Neutrophil (primary cell): ENCODE measurements around the gene CTBP1.
"Not testable (repeated sequence)": the region's sequence is repeated elsewhere in the genome, so short reads cannot be mapped to it uniquely, and the experiment has no call there.

Source experiments
- H3K27ac ChIP-seq: fragments of 200-600 bp; sonication (generic); 2 replicates; pipeline ENCODE4 v1.5.1; 2016; ENCODE audit warnings: mild to moderate bottlenecking, moderate library complexity
- H3K27me3 ChIP-seq: fragments of 200-600 bp; sonication (generic); 2 replicates; pipeline ENCODE4 v1.6.0; 2016; ENCODE audit warnings: mild to moderate bottlenecking
- H3K36me3 ChIP-seq: fragments of 200-600 bp; sonication (generic); 2 replicates; pipeline ENCODE4 v1.5.1; 2017
- H3K4me1 ChIP-seq, 2 experiments: fragments of 200-600 bp in 1 of 2; sonication (generic) in 1 of 2; 1 replicate in 1 of 2; 2 replicates in 1 of 2; pipeline versions ENCODE4 v1.5.1 to v1.6.1; 2013 to 2016; ENCODE audit warnings: low read depth in 1 of 2, low read length in 1 of 2, mild to moderate bottlenecking in 1 of 2, moderate library complexity in 1 of 2; ENCODE audit not compliant: control insufficient read depth in 1 of 2, insufficient read depth in 1 of 2
- H3K4me3 ChIP-seq, 2 experiments: fragments of 200-600 bp in 1 of 2; sonication (generic) in 1 of 2; 1 replicate in 1 of 2; 2 replicates in 1 of 2; pipeline ENCODE4 v1.5.1; 2013 to 2016; ENCODE audit warnings: low read depth in 1 of 2, low read length in 1 of 2, mild to moderate bottlenecking in 1 of 2, moderate library complexity in 1 of 2
- H3K9me3 ChIP-seq: fragments of 200-600 bp; sonication (generic); 2 replicates; pipeline ENCODE4 v1.5.1; 2016
- CTCF ChIP-seq: fragments of 200-600 bp; sonication (generic); IDR thresholded peaks from 2 replicates; pipeline ENCODE4 v1.5.1; 2016; ENCODE audit warnings: antibody characterized with exemption

The CTBP1 gene

GRCh38 chr4:1240721-1241465 is 8.0 kb downstream of the CTBP1 start:
- Histone ChIP-seq H3K36me3 (peaks cover 55% of the 10 kb centered on the region), H3K4me3 (no peak overlapping the region), H3K27me3 (no peaks in the 10 kb centered on the region), H3K4me1 (peaks cover 2 to 8% of the 10 kb centered on the region in 2 experiments), H3K9me3 (no peaks in the 10 kb centered on the region), H3K27ac (no peak overlapping the region)
- TF ChIP-seq CTCF, result no peak

- H3K27me3 ChIP-seq, result no peaks in the 10 kb centered on the region
- no peaks in the 10 kb centered on the region for H3K9me3 ChIP-seq
- H3K4me3 ChIP-seq, result no peak overlapping the region
- peaks cover 64% of the 10 kb centered on the region for H3K36me3 ChIP-seq
- no peak overlapping the region for H3K27ac ChIP-seq
- TF ChIP-seq CTCF, result no peak
- H3K4me1 ChIP-seq, result no peaks in the 10 kb centered on the region
Observed at GRCh38 chr4:1239950-1240307, 9.0 kb downstream of the CTBP1 start.

GRCh38 chr4:1239141-1239949 is 9.6 kb downstream of the CTBP1 start:
- H3K4me3 ChIP-seq, result no peak overlapping the region
- no peaks in the 10 kb centered on the region for H3K9me3 ChIP-seq
- no peaks in the 10 kb centered on the region for H3K4me1 ChIP-seq
- H3K27ac ChIP-seq, result no peak overlapping the region
- peaks cover 70% of the 10 kb centered on the region for H3K36me3 ChIP-seq
- H3K27me3 ChIP-seq, result no peaks in the 10 kb centered on the region
- TF ChIP-seq CTCF, result no peak

- no peak for TF ChIP-seq CTCF
- H3K4me1 ChIP-seq, result no peaks in the 10 kb centered on the region
- H3K27me3 ChIP-seq, result no peaks in the 10 kb centered on the region
- H3K4me3 ChIP-seq, result no peak overlapping the region
- H3K36me3 ChIP-seq, result peaks cover 77% of the 10 kb centered on the region
- no peaks in the 10 kb centered on the region for H3K9me3 ChIP-seq
- no peak overlapping the region for H3K27ac ChIP-seq
Observed at GRCh38 chr4:1238676-1239000, 10.3 kb downstream of the CTBP1 start.

GRCh38 chr4:1237981-1238675 is 10.8 kb downstream of the CTBP1 start:
- no peak overlapping the region for H3K4me3 ChIP-seq
- no peak for TF ChIP-seq CTCF
- H3K9me3 ChIP-seq, result no peaks in the 10 kb centered on the region
- H3K36me3 ChIP-seq, result peaks cover 82% of the 10 kb centered on the region
- no peaks in the 10 kb centered on the region for H3K4me1 ChIP-seq
- H3K27me3 ChIP-seq, result no peaks in the 10 kb centered on the region
- H3K27ac ChIP-seq, result no peak overlapping the region

GRCh38 chr4:1237261-1237660 is 11.7 kb downstream of the CTBP1 start:
- H3K9me3 ChIP-seq, H3K4me1 ChIP-seq, H3K27ac ChIP-seq, H3K27me3 ChIP-seq, H3K4me3 ChIP-seq: not testable (repeated sequence)
- H3K36me3 ChIP-seq, result peaks cover 91% of the 10 kb centered on the region

GRCh38 chr4:1236836-1237235 is 12.1 kb downstream of the CTBP1 start:
- H3K27ac ChIP-seq, H3K9me3 ChIP-seq, H3K4me1 ChIP-seq, H3K27me3 ChIP-seq, H3K4me3 ChIP-seq: not testable (repeated sequence)
- H3K36me3 ChIP-seq, result peaks cover 92% of the 10 kb centered on the region
